IMR-90 (cell line): ENCODE data around the gene CHD2. TPM values are rescaled to one million over a fixed set of nuclear protein-coding genes. Genes with fewer than 3 reads are reported as not detected.

Experiments
- ATAC-seq: fragments of 200-7000 bp; cut with Tn5 transposase; 2 replicates; pipeline ENCODE4 v1.9.1; 2020; ENCODE audit warnings: low read depth, mild to moderate bottlenecking, moderate library complexity
- BruUV-seq: library from RNA; stranded (reverse); fragments of 400-500 nt; replicated peaks from 2 replicates; lab custom pipeline; 2021; lab: Mats Ljungman, UMichigan
- CTCF ChIA-PET: fragments of 300-600 bp; formaldehyde crosslinking; extraction: SDS; loops from one replicate; lab custom pipeline; 2021; ENCODE audit warnings: antibody characterized with exemption; lab: Yijun Ruan, JAX
- POLR2A ChIA-PET: fragments of 300-600 bp; sonication (Branson Sonifier 250); formaldehyde crosslinking; loops from one replicate; lab custom pipeline; 2022; ENCODE audit warnings: antibody characterized with exemption; ENCODE audit not compliant: unreplicated experiment; lab: Charles Lee
- DNase-seq: peaks from one replicate; pipeline ENCODE4 v3.0.0; 2013
- H2AFZ ChIP-seq: replicated peaks from 2 replicates; pipeline ENCODE3; 2013; ENCODE audit warnings: low read length, mild to moderate bottlenecking; ENCODE audit not compliant: poor library complexity
- H2AK5ac ChIP-seq: 2 replicates; pipeline ENCODE4 v1.6.1; 2013; ENCODE audit warnings: low read depth, low read length, inconsistent platforms
- H2AK9ac ChIP-seq: replicated peaks from 2 replicates; pipeline ENCODE3; 2013; ENCODE audit warnings: mild to moderate bottlenecking, low read depth, low read length, moderate library complexity; ENCODE audit not compliant: poor library complexity
- H2BK120ac ChIP-seq: 2 replicates; pipeline ENCODE4 v1.6.1; 2013; ENCODE audit warnings: low read depth, low read length, inconsistent platforms
- H2BK15ac ChIP-seq: 3 replicates; pipeline ENCODE4 v1.6.1; 2013; ENCODE audit warnings: low read depth, low read length, inconsistent platforms
- H2BK20ac ChIP-seq: 2 replicates; pipeline ENCODE4 v1.6.1; 2013; ENCODE audit warnings: low read depth, mild to moderate bottlenecking, inconsistent platforms, low read length, moderate library complexity
- H2BK5ac ChIP-seq: 2 replicates; pipeline ENCODE4 v1.6.1; 2013; ENCODE audit warnings: mild to moderate bottlenecking, low read depth, low read length, inconsistent platforms; ENCODE audit not compliant: poor library complexity, severe bottlenecking
- H3K14ac ChIP-seq: replicated peaks from 2 replicates; pipeline ENCODE4 v1.6.1; 2013; ENCODE audit warnings: low read depth, low read length, inconsistent platforms
- H3K18ac ChIP-seq: 2 replicates; pipeline ENCODE4 v1.6.1; 2013; ENCODE audit warnings: low read depth, low read length, control low read depth
- H3K23ac ChIP-seq: 2 replicates; pipeline ENCODE4 v1.6.1; 2013; ENCODE audit warnings: low read depth, low read length, inconsistent platforms
- H3K27ac ChIP-seq: 2 replicates; pipeline ENCODE4 v1.5.1; 2013; ENCODE audit warnings: mild to moderate bottlenecking, control low read depth, low read length; ENCODE audit not compliant: insufficient read depth
- H3K27me3 ChIP-seq: 2 replicates; pipeline ENCODE4 v1.6.1; 2013; ENCODE audit warnings: low read length; ENCODE audit not compliant: control insufficient read depth, insufficient read depth
- H3K36me3 ChIP-seq: 2 replicates; pipeline ENCODE4 v1.6.1; 2013; ENCODE audit warnings: low read length, mixed read lengths; ENCODE audit not compliant: control insufficient read depth, insufficient read depth
- H3K4ac ChIP-seq: 2 replicates; pipeline ENCODE4 v1.6.1; 2013; ENCODE audit warnings: low read depth, low read length, inconsistent platforms
- H3K4me1 ChIP-seq: 2 replicates; pipeline ENCODE4 v1.6.1; 2013; ENCODE audit warnings: low read length, mixed read lengths; ENCODE audit not compliant: control insufficient read depth, insufficient read depth
- H3K4me2 ChIP-seq: 2 replicates; pipeline ENCODE4 v1.6.1; 2013; ENCODE audit warnings: low read depth, mild to moderate bottlenecking, control low read depth, low read length, moderate library complexity
- H3K4me3 ChIP-seq: 2 replicates; pipeline ENCODE4 v1.5.1; 2013; ENCODE audit warnings: low read depth, mild to moderate bottlenecking, control low read depth, low read length, moderate library complexity; ENCODE audit not compliant: insufficient read depth
- H3K56ac ChIP-seq: 2 replicates; pipeline ENCODE4 v1.6.1; 2013; ENCODE audit warnings: low read length, inconsistent platforms; ENCODE audit not compliant: insufficient read depth; ENCODE audit errors: extremely low read depth
- H3K79me1 ChIP-seq, 2 experiments: 2 replicates each; pipeline ENCODE4 v1.6.1; 2013; ENCODE audit warnings: low read length in 2 of 2, inconsistent platforms in 1 of 2, low read depth in 1 of 2
- H3K9ac ChIP-seq: 2 replicates; pipeline ENCODE4 v1.6.1; 2013; ENCODE audit warnings: low read depth, low read length, control low read depth
- H3K9me1 ChIP-seq: 2 replicates; pipeline ENCODE4 v1.6.1; 2013; ENCODE audit warnings: low read length, inconsistent platforms; ENCODE audit not compliant: insufficient read depth
- H3K9me3 ChIP-seq: 2 replicates; pipeline ENCODE4 v1.6.1; 2013; ENCODE audit warnings: low read length; ENCODE audit not compliant: control insufficient read depth, insufficient read depth
- H4K20me1 ChIP-seq: 2 replicates; pipeline ENCODE4 v1.6.1; 2013; ENCODE audit warnings: low read length, inconsistent platforms; ENCODE audit not compliant: insufficient read depth
- H4K5ac ChIP-seq: 2 replicates; pipeline ENCODE4 v1.6.1; 2013; ENCODE audit warnings: mild to moderate bottlenecking, low read depth, low read length, control low read depth
- H4K8ac ChIP-seq, 2 experiments: 2 replicates each; pipeline ENCODE4 v1.6.1; 2013; ENCODE audit warnings: low read depth in 2 of 2, low read length in 2 of 2, control low read depth in 1 of 2, inconsistent platforms in 1 of 2
- H4K91ac ChIP-seq: 2 replicates; pipeline ENCODE4 v1.6.1; 2013; ENCODE audit warnings: low read depth, low read length, inconsistent platforms; ENCODE audit not compliant: insufficient read depth
- BHLHE40 ChIP-seq: fragments of 150-350 bp; IDR thresholded peaks from 2 replicates; pipeline ENCODE4 v1.6.1; 2016; ENCODE audit warnings: mild to moderate bottlenecking, low read depth, low read length
- CEBPB ChIP-seq: IDR thresholded peaks from 2 replicates; pipeline ENCODE4 v1.6.1; 2012; ENCODE audit warnings: low read depth, low read length, improper control_type of control experiment
- CHD1 ChIP-seq: IDR thresholded peaks from 2 replicates; pipeline ENCODE4 v1.6.1; 2012; ENCODE audit warnings: low read depth, low read length, improper control_type of control experiment
- CTCF ChIP-seq: conservative IDR thresholded peaks from 2 replicates; pipeline ENCODE4 v1.5.1; 2012; ENCODE audit warnings: mild to moderate bottlenecking, low read depth, low read length, improper control_type of control experiment
- ELK1 ChIP-seq: fragments of 150-350 bp; IDR thresholded peaks from 2 replicates; pipeline ENCODE4 v1.6.1; 2016; ENCODE audit warnings: low read depth, mild to moderate bottlenecking, low read length, moderate library complexity, borderline replicate concordance
- FOS ChIP-seq: fragments of 150-350 bp; IDR thresholded peaks from 2 replicates; pipeline ENCODE4 v1.6.1; 2016; ENCODE audit warnings: low read depth, low read length
- MAFK ChIP-seq: IDR thresholded peaks from 2 replicates; pipeline ENCODE4 v1.6.1; 2012; ENCODE audit warnings: low read depth, low read length, improper control_type of control experiment
- MAZ ChIP-seq: IDR thresholded peaks from 2 replicates; pipeline ENCODE4 v1.6.1; 2012; ENCODE audit warnings: low read depth, mild to moderate bottlenecking, low read length, improper control_type of control experiment, moderate library complexity, borderline replicate concordance
- MXI1 ChIP-seq: IDR thresholded peaks from 2 replicates; pipeline ENCODE4 v1.6.1; 2012; ENCODE audit warnings: low read depth, mild to moderate bottlenecking, low read length, moderate library complexity, borderline replicate concordance
- NFE2L2 ChIP-seq: fragments of 150-350 bp; IDR thresholded peaks from 2 replicates; pipeline ENCODE4 v1.6.1; 2016; ENCODE audit warnings: low read depth, mild to moderate bottlenecking, low read length
- POLR2A ChIP-seq: IDR thresholded peaks from 2 replicates; pipeline ENCODE4 v1.6.1; 2012; ENCODE audit warnings: mild to moderate bottlenecking, low read depth, low read length
- RAD21 ChIP-seq: IDR thresholded peaks from 2 replicates; pipeline ENCODE4 v1.6.1; 2012; ENCODE audit warnings: low read length, improper control_type of control experiment
- RCOR1 ChIP-seq: IDR thresholded peaks from 2 replicates; pipeline ENCODE4 v1.6.1; 2012; ENCODE audit warnings: mild to moderate bottlenecking, low read length, improper control_type of control experiment; ENCODE audit not compliant: insufficient replicate concordance
- RFX5 ChIP-seq: IDR thresholded peaks from 2 replicates; pipeline ENCODE4 v1.8.0; 2012; ENCODE audit warnings: low read depth, mild to moderate bottlenecking, low read length, moderate library complexity
- SMC3 ChIP-seq: fragments of 150-350 bp; IDR thresholded peaks from 2 replicates; pipeline ENCODE4 v1.6.1; 2016; ENCODE audit warnings: low read depth, mild to moderate bottlenecking, antibody characterized with exemption, low read length, moderate library complexity
- WGBS, 2 experiments: methylation state at CpG; one replicate each; pipeline versions ENCODE4 v1.1.5 to v1.1.7; 2013; ENCODE audit warnings: missing lambda C conversion rate in 2 of 2; ENCODE audit not compliant: insufficient read length in 1 of 2; ENCODE audit errors: extremely low coverage in 2 of 2; 5-methylcytosine and 5-hydroxymethylcytosine counted together
- dilution Hi-C: fragments of 300-500 bp; cut with HindIII; formaldehyde crosslinking; loops from one replicate; pipeline ENCODE4 v1.14.3; 2018; ENCODE audit warnings: low sequenced_read_pairs; ENCODE audit not compliant: unreplicated experiment
- in situ Hi-C: fragments of 300-500 bp; cut with MboI; formaldehyde crosslinking; loops from 3 replicates; pipeline ENCODE4 v1.14.3; 2019; ENCODE audit warnings: low sequenced_read_pairs, inconsistent platforms, mixed read lengths
- intact Hi-C: fragments of 100-400 bp; cut with micrococcal nuclease; formaldehyde crosslinking; loops from 2 replicates; pipeline ENCODE4 v1.10.0; 2022
- polyA plus RNA-seq, 3 experiments: library from polyadenylated mRNA; depleted of rRNA; stranded (reverse); fragments of >200 nt; gene quantifications; 2 replicates each; pipeline ENCODE4 v1.2.3, GENCODE V29; 2012; ENCODE audit warnings: low replicate concordance in 1 of 3
- total RNA-seq: library from RNA; depleted of rRNA; stranded (reverse); fragments of >200 nt; gene quantifications from 2 replicates; pipeline ENCODE4 v1.2.3, GENCODE V29; 2012
- TF ChIP-seq, protein P1 (sequence below): fragments of 150-350 bp; IDR thresholded peaks from 2 replicates; pipeline ENCODE4 v1.6.1; 2017; ENCODE audit warnings: mild to moderate bottlenecking, antibody characterized with exemption, low read length, low read depth

CHD2 gene
- total and polyA plus RNA-seq, 2 of the 4 experiments (the other 2 are of a cell fraction), result 44.9 to 64.7 TPM

DNA sequence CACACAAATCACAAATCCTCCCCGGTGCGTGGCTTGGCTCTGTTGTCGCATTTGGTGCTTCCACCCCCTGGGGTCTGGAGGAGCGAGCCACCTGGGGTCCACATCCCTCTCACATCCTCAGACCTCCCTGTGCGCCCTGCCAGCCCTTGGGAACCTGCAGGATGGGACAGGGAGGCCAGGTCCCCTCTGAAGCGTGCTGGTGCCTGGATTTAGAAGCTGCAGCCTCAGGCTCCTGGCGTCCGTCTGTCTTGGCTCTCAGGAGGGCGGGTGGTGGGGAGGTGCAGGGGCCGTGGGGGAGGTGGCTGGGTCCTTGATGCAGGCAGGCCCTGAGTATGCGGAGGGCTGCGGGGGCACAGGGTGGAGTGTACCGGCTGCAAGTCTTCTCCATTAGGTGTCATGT is 150.5 kb downstream of the CHD2 start:
- ChIA-PET CTCF (no interaction called here), POLR2A (no interaction called here)
- no peak overlapping the region for H3K4me3 ChIP-seq
- no peaks in the 10 kb centered on the region for H3K4me1 ChIP-seq
- no peaks in the 10 kb centered on the region for H3K36me3 ChIP-seq
- intact Hi-C loops, result no loop called here
- peaks cover 3% of the 10 kb centered on the region; the same call in 1 of the 2 replicates for H3K9me3 ChIP-seq
- no peak overlapping the region for H3K9ac ChIP-seq
- WGBS, 2 experiments, result 87% methylated on average over 3 of the region's 13 CpGs; no CpG with 5 or more reads in 1 of the 2 experiments
- TF ChIP-seq RFX5, result no peak
- TF ChIP-seq ELK1, result no peak
- TF ChIP-seq MAFK, result no peak
- no peak for TF ChIP-seq CTCF
- no peak for TF ChIP-seq FOS
- TF ChIP-seq RCOR1, result no peak
- no peak for TF ChIP-seq CEBPB
- no peak for TF ChIP-seq SMC3
- no peak for TF ChIP-seq POLR2A
- no peak for TF ChIP-seq MXI1
- TF ChIP-seq MAZ, result no peak
- TF ChIP-seq BHLHE40, result no peak
- TF ChIP-seq, protein P1, sequence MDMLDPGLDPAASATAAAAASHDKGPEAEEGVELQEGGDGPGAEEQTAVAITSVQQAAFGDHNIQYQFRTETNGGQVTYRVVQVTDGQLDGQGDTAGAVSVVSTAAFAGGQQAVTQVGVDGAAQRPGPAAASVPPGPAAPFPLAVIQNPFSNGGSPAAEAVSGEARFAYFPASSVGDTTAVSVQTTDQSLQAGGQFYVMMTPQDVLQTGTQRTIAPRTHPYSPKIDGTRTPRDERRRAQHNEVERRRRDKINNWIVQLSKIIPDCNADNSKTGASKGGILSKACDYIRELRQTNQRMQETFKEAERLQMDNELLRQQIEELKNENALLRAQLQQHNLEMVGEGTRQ, result no peak
- no peak for TF ChIP-seq RAD21
- no peak for TF ChIP-seq NFE2L2
- TF ChIP-seq CHD1, result no peak
- no peak overlapping the region for H3K56ac ChIP-seq
- no peak overlapping the region for H4K91ac ChIP-seq
- no peak overlapping the region for H2BK20ac ChIP-seq
- H4K5ac ChIP-seq, result no peak overlapping the region
- no peak overlapping the region for H3K18ac ChIP-seq
- no peak overlapping the region for H3K14ac ChIP-seq
- no peak overlapping the region for H2AK9ac ChIP-seq
- peaks cover 4% of the 10 kb centered on the region; the same call in 1 of the 2 replicates for H3K27me3 ChIP-seq
- BruUV-seq, result no TSS peak
- DNase-seq (no peak), ATAC-seq (no peak)
- H2BK120ac ChIP-seq, result no peak overlapping the region
- H3K9me1 ChIP-seq, result no peaks in the 10 kb centered on the region
- no peaks in the 10 kb centered on the region for H3K79me1 ChIP-seq
- no peak overlapping the region for H3K23ac ChIP-seq
- no peak overlapping the region for H4K8ac ChIP-seq
- H3K4me2 ChIP-seq, result no peak overlapping the region
- H3K27ac ChIP-seq, result no peak overlapping the region
- no peaks in the 10 kb centered on the region for H4K20me1 ChIP-seq
- H2AK5ac ChIP-seq, result no peak overlapping the region
- H2BK15ac ChIP-seq, result no peak overlapping the region
- in situ Hi-C loops, result no loop called here
- no peak overlapping the region for H3K4ac ChIP-seq
- dilution Hi-C loops, result no loop called here
- no peak overlapping the region for H2BK5ac ChIP-seq
- no peak overlapping the region for H2AFZ ChIP-seq
